HG03139 (cell line): Measurements from ENCODE around the gene PTPRC.

Experiments used
- ATAC-seq: cut with Tn5 transposase; IDR thresholded peaks from one replicate; pipeline ENCODE4 v1.9.1; 2021; ENCODE audit not compliant: unreplicated experiment

Gene PTPRC

DNA sequence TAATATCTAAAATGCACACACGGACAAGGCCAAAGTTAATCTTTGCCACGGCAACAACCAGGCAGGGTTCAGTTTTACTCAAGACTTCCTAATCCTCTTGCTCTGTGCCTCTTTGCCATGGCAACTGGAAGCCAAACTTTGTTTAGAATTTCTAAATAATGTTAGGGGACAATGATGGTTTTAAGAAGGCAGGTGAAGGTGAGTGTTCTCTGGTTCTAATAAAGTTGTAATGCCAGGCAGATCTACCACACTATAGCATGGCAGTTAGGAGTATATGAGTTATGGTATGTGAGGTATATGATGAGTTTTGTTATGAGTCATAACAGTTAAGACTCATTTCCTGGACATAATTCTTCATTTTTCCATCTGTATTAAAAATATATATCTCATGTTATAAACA lies 2.7 kb downstream of the PTPRC start:
- ATAC-seq = peak; percentile 47

- ATAC-seq = no peak
These were observed 3.3 kb downstream of the PTPRC start for GRCh38 chr1:198641966-198642668.

DNA sequence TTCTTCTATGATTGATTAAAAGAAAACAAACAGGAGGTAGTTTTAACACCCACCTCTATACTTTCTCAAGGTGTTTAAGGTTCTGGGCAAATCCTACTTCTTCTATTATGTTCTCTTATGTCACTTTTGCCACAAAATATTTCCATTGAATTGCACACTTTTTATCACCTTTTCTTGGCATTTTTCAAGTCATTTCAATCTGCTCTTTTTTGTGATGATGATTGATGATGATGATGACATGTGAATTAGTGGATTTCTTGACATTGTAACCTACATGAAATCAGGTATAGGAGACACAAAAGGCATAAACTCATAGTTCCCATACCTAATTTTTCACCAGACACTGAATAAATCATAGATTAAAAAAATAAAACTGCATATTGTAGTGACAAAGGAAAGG lies 4.1 kb downstream of the PTPRC start:
- ATAC-seq = no peak

DNA sequence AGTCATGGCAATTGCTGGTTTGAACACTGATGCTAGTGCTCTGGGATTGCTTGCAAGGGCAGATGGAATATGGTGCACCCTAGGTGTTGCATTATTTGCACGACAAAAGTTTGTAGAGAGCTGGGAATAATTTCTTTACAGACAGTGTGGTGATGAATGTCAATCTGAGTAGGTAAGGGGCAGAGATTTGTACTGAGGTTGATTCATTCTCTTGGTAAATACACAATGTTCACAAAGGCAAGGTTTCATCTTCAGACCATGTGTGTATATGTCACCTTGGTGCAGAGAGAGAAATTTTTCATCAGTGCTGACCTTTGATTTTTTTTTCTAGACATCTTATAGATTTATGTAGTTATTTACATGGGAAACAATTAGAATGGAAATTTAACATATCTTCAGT lies 5.0 kb downstream of the PTPRC start:
- ATAC-seq = no peak

GRCh38 chr1:198647055-198647454 lies 8.2 kb downstream of the PTPRC start:
- ATAC-seq = no peak

DNA sequence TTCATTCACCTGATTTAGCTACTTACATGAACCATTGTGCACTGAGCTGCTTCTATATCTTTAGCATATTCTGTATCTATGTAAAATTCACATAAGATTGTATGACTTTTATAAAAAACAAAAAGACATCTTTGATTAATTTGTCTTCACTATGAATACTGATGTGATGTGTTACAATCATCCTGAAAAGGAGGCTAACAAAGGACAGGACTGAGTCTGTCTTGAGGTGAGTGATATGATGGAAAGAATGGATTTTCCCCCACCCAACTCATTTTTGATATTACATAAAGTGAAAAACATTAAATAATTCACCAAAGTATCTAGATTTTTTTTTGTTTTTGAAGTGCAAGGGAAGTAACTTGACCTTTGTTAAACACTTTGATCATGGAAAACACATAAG lies 9.8 kb downstream of the PTPRC start:
- no peak for ATAC-seq

GRCh38 chr1:198649232-198649967 lies 10.6 kb downstream of the PTPRC start:
- no peak for ATAC-seq

DNA sequence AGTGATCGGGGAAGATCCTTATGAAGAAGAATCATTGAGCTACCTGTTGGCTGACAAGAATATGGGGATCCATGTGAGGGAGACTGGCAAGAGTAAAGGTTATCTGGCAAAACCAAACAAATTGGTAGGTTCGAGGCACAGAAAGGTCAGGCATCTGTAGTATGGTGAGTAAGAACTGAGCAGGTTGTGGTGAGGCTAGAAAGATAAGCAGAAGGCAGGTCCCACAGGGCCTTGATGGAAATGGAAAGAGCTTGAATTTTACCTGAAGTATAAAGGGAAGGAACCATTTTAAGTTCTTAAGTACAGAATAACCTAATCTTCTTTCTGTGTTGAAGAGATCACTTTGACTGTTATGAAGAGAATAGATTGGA lies 11.1 kb downstream of the PTPRC start:
- no peak for ATAC-seq

DNA sequence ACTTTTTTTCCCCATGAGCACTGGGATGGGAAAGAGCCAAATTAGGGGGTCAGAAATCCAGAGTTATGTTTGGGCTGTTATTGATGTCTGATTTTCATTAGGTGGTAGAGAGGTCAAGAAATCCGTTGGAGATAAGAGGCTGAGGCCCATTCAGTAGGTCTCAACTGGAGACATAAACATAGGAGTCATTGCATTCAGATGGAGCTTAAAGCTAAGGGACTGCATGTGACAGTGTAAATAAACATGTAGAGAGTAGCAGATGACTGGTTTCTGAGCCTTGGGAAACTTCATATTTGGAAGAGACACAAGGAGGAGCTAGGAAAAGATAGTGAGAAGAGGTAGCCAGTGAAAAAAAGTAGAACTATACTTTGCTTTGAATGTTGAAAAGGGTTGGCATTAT lies 11.7 kb downstream of the PTPRC start:
- no peak for ATAC-seq

DNA sequence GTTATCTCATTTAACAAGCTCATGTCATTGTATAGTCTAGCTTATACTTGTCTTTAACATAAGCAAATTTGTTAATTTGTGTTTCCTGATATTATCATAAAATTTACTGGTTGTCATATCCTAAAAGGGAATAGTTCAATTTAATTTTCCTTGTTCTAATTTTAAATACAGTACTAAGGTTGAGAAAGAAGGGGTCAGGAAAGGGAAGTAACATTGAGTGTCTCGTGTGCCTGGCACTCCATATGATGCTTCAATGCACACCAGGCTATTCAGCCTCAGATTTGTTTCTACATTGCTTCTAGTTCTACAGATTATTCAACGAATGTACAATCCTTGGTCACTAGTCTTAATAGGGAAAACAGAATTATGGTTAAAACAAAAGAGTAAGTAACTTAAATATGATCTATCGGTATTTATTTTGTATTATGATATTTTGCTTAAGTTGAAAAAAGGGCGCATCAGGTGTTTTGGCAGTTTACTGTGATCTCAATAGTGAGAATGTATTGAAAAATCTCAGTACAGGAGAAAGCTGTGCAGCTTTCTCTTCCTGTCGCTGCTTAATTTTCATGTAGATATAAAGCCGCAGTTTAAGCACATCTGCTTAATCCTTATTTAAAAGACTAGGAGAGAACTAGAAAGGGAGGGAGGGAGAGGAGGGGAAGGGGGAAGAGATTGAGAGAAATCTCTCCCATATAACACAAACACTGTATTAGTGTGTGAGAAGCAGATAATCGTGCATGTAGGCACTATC lies 13.0 kb downstream of the PTPRC start:
- ATAC-seq = no peak

DNA sequence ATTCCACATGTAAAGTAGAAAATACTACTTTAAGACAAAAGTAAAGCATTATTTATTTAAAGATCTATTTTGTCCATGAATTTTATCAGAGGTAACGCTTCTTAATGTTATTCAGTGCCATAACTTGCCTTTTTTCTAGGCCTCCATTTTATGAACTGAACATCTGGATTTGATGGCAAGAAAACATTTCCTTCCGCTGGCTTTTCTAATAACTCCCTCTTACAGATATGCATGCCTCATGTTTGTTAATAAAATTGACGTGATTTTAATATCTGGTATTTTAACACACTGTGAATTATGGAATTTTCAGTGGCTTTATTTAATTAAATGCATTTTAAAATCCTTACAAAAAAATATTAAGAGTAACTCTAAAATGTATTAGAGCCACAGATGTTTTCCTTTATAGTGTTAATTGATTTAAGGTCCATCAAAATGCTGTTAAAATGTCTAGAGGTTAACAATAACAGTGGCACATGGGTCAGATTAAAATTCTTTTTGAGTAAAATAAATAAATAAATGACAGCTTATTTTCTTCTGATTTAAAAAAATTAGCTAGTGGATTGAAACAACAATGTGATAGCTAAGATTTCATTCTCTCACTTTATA lies 15.1 kb downstream of the PTPRC start:
- no peak for ATAC-seq

DNA sequence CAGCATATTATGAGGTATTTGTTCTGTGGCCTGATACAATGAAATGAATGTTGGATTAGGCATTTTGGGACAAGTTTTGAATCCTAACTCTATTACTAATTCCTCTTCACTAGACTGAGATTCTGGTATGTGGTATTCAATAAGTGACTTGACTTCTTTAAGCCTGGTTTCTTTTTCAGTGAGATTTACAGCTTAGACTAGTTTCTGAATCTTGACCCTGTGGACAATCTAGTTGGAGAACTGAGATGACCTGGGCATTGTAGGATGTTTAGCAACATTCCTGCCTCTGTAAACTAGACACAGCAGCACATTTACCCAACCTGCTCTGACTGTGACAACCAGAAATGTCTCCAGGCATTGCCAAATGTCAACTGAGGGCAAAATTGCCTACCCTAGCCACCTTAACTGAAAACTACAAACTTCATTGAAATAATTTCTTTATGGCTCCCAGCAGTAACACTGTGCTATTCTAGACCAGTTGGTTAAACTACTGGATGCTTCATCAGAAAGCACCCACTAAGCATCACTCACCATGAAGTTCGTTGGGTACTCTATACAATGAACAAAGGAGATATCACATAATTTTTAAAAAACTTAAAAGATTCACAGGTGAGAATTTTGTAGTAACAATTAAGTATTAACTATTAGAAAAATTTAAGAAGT lies 16.8 kb downstream of the PTPRC start:
- no peak for ATAC-seq

- peak; percentile 29 for ATAC-seq
These were observed 17.7 kb downstream of the PTPRC start for GRCh38 chr1:198656500-198656932.

DNA sequence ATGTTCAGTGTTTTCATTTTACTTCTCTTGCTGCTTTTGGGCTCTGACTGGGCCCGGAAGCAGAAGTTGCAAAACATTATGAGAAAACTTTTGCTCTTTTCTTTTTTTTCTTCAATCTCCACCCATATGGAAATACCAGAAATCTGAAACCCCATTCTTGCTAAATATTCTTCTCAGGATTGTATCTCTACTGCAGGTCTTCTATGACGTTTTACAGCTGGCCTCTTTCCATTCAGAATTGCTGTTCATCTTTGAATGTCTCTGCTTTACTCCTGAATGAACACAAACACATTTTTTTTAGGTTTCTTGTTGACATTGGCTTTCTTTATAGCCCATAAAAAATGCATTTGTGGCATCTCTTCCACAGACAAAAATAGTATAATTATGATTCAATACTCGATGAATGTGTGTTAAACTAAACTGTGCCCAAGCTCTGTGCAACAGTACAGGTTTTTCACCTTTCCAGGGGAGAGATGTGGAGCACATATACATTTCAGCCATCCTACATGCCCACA lies 18.8 kb downstream of the PTPRC start:
- peak; percentile 44 for ATAC-seq

DNA sequence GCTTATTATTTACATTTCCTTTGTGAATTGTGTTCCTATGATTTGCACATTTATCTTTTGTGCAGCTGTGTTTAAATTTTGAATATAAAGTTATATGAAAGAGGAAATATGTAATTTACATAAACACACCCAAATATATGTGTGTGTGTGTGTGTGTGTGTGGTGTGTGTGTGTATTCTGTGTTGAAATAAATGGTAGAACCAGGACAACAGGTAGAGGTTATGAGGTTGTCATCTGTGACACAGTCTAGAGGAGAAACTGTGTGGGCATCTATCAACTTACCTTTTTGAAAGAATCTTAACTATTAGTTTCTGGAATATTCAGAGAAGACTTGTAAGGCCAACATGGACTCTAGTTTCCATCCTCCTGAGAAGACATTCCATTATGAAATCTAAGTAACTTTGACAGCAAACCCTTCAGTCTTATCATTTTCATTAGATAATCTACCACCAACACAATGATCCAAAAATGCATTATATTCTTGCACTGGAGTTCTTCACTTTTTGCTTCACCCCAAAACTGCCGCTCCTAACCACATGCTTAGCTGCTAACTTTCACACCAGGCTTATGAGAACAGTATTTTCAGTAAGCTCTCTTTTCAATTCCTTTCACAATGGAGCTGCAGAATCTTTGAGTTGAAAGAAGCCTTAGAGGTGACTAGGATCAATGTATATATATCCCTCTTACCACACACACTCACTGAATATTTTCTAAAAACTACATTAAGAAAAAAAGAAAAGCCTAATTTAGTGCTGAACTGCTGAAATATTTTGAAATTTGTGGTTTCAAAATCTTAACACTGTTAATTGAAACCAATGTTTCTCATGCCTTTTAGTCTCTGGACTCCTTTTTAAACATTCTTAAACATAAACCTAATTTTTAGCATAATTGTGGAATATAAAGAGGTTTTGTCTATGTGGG lies 21.8 kb downstream of the PTPRC start:
- peak; percentile 34 for ATAC-seq

GRCh38 chr1:198662821-198663220 lies 24.0 kb downstream of the PTPRC start:
- ATAC-seq = no peak

- ATAC-seq = no peak
These were observed 25.4 kb downstream of the PTPRC start for GRCh38 chr1:198664068-198664788.

DNA sequence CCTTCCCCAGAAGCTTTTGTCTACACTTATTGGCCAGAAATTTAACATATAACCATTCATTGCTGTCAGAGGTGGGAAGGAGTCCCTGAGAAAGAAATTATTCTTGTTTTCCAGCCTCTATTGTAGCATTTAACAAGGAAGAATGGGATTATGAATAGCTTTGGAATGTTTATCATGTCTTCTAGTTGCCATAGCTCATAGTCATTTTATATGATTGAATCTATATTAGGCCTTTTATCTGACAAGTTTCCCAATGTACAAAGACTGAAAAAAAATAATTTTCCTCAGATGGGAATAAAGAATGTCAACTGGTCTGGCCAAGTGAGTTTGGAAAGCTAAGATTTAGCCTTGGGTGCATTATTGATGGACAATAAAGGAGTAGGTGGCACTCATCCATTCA lies 28.3 kb downstream of the PTPRC start:
- ATAC-seq = no peak

DNA sequence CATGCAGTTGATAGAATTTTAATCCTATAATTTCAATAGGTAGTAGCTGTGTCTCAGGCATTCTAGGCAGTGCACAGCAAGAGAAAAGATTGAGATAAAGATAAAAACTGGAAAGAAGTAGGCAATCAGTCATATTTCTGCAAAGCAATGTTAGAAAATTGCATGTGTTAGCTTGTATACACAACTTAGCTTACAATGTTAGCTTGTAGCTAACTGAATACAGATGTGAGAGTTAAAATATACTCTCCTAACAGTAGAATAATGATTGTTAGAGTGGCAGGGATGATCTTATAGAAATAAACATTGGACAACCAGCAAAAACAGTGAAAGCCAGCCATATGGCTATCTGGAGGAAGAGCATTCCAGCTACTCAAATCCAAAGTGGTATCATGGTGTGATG lies 29.0 kb downstream of the PTPRC start:
- ATAC-seq = no peak
